HG02623 (cell line): ENCODE measurements around the gene ADIG.

ENCODE experiments used
- ATAC-seq: cut with Tn5 transposase; IDR thresholded peaks from one replicate; pipeline ENCODE4 v1.9.1; 2021; ENCODE audit warnings: moderate library complexity; ENCODE audit not compliant: unreplicated experiment

ADIG gene

GRCh38 chr20:38601216-38602184 lies 20.5 kb downstream of the ADIG start, which contains the start of gene ARHGAP40:
ARHGAP40 (plus strand) TSS chr20:38601809.
- no peak for ATAC-seq

- no peak for ATAC-seq
Measured at GRCh38 chr20:38602185-38602581, 21.2 kb downstream of the ADIG start.

- ATAC-seq: no peak
Measured at GRCh38 chr20:38603286-38603685, 22.3 kb downstream of the ADIG start.

GRCh38 chr20:38604873-38605303 lies 23.9 kb downstream of the ADIG start:
- ATAC-seq: no peak

GRCh38 chr20:38607351-38607750 lies 26.4 kb downstream of the ADIG start:
- ATAC-seq: no peak

- no peak for ATAC-seq
Measured at GRCh38 chr20:38608188-38608587, 27.2 kb downstream of the ADIG start.

- no peak for ATAC-seq
Measured at GRCh38 chr20:38609815-38610214, 28.8 kb downstream of the ADIG start.

GRCh38 chr20:38610521-38610920 lies 29.5 kb downstream of the ADIG start:
- ATAC-seq: no peak

GRCh38 chr20:38612751-38613515 lies 31.9 kb downstream of the ADIG start:
- no peak for ATAC-seq

GRCh38 chr20:38615283-38615682 lies 34.3 kb downstream of the ADIG start:
- no peak for ATAC-seq

GRCh38 chr20:38616457-38616856 lies 35.5 kb downstream of the ADIG start:
- ATAC-seq: no peak

GRCh38 chr20:38617011-38617829 lies 36.2 kb downstream of the ADIG start:
- no peak for ATAC-seq

- ATAC-seq: no peak
Measured at GRCh38 chr20:38617830-38618196, 36.8 kb downstream of the ADIG start.

- no peak for ATAC-seq
Measured at GRCh38 chr20:38620441-38620840, 39.4 kb downstream of the ADIG start.

- no peak for ATAC-seq
Measured at GRCh38 chr20:38623061-38623460, 42.1 kb downstream of the ADIG start.

- ATAC-seq: no peak
Measured at GRCh38 chr20:38624084-38624483, 43.1 kb downstream of the ADIG start.

GRCh38 chr20:38625896-38626295 lies 44.9 kb downstream of the ADIG start:
- no peak for ATAC-seq

- no peak for ATAC-seq
Measured at GRCh38 chr20:38626921-38627659, 46.1 kb downstream of the ADIG start.

GRCh38 chr20:38628580-38629470 lies 47.8 kb downstream of the ADIG start:
- ATAC-seq: no peak
